ENCODE measurements around the gene C16orf74.

GRCh38 chr16:85753559-85753958 lies 2.7 kb upstream of the C16orf74 start:
- no peak for TF ChIP-seq CTCF (IDR thresholded peaks at IDR 0.05)
- TF ChIP-seq ZFX (IDR thresholded peaks at IDR 0.05; ENCODE audit: borderline replicate concordance): no peak

Measured in 22Rv1 (cell line).